IMR-90 (cell line): ENCODE measurements around the gene ADCY5. TPM values are rescaled to one million over a fixed set of nuclear protein-coding genes. Genes with fewer than 3 reads are reported as not detected.

Experiments used
- ATAC-seq: fragments of 200-7000 bp; cut with Tn5 transposase; 2 replicates; pipeline ENCODE4 v1.9.1; 2020; ENCODE audit warnings: low read depth, mild to moderate bottlenecking, moderate library complexity
- BruUV-seq: library from RNA; stranded (reverse); fragments of 400-500 nt; replicated peaks from 2 replicates; lab custom pipeline; 2021; lab: Mats Ljungman, UMichigan
- CTCF ChIA-PET: fragments of 300-600 bp; formaldehyde crosslinking; extraction: SDS; loops from one replicate; lab custom pipeline; 2021; ENCODE audit warnings: antibody characterized with exemption; lab: Yijun Ruan, JAX
- POLR2A ChIA-PET: fragments of 300-600 bp; sonication (Branson Sonifier 250); formaldehyde crosslinking; loops from one replicate; lab custom pipeline; 2022; ENCODE audit warnings: antibody characterized with exemption; ENCODE audit not compliant: unreplicated experiment; lab: Charles Lee
- DNase-seq: peaks from one replicate; pipeline ENCODE4 v3.0.0; 2013
- H2AFZ ChIP-seq: replicated peaks from 2 replicates; pipeline ENCODE3; 2013; ENCODE audit warnings: low read length, mild to moderate bottlenecking; ENCODE audit not compliant: poor library complexity
- H2AK5ac ChIP-seq: 2 replicates; pipeline ENCODE4 v1.6.1; 2013; ENCODE audit warnings: low read depth, low read length, inconsistent platforms
- H2AK9ac ChIP-seq: replicated peaks from 2 replicates; pipeline ENCODE3; 2013; ENCODE audit warnings: mild to moderate bottlenecking, low read depth, low read length, moderate library complexity; ENCODE audit not compliant: poor library complexity
- H2BK120ac ChIP-seq: 2 replicates; pipeline ENCODE4 v1.6.1; 2013; ENCODE audit warnings: low read depth, low read length, inconsistent platforms
- H2BK15ac ChIP-seq: 3 replicates; pipeline ENCODE4 v1.6.1; 2013; ENCODE audit warnings: low read depth, low read length, inconsistent platforms
- H2BK20ac ChIP-seq: 2 replicates; pipeline ENCODE4 v1.6.1; 2013; ENCODE audit warnings: low read depth, mild to moderate bottlenecking, inconsistent platforms, low read length, moderate library complexity
- H2BK5ac ChIP-seq: 2 replicates; pipeline ENCODE4 v1.6.1; 2013; ENCODE audit warnings: mild to moderate bottlenecking, low read depth, low read length, inconsistent platforms; ENCODE audit not compliant: poor library complexity, severe bottlenecking
- H3K14ac ChIP-seq: replicated peaks from 2 replicates; pipeline ENCODE4 v1.6.1; 2013; ENCODE audit warnings: low read depth, low read length, inconsistent platforms
- H3K18ac ChIP-seq: 2 replicates; pipeline ENCODE4 v1.6.1; 2013; ENCODE audit warnings: low read depth, low read length, control low read depth
- H3K23ac ChIP-seq: 2 replicates; pipeline ENCODE4 v1.6.1; 2013; ENCODE audit warnings: low read depth, low read length, inconsistent platforms
- H3K27ac ChIP-seq: 2 replicates; pipeline ENCODE4 v1.5.1; 2013; ENCODE audit warnings: mild to moderate bottlenecking, control low read depth, low read length; ENCODE audit not compliant: insufficient read depth
- H3K27me3 ChIP-seq: 2 replicates; pipeline ENCODE4 v1.6.1; 2013; ENCODE audit warnings: low read length; ENCODE audit not compliant: control insufficient read depth, insufficient read depth
- H3K36me3 ChIP-seq: 2 replicates; pipeline ENCODE4 v1.6.1; 2013; ENCODE audit warnings: low read length, mixed read lengths; ENCODE audit not compliant: control insufficient read depth, insufficient read depth
- H3K4ac ChIP-seq: 2 replicates; pipeline ENCODE4 v1.6.1; 2013; ENCODE audit warnings: low read depth, low read length, inconsistent platforms
- H3K4me1 ChIP-seq: 2 replicates; pipeline ENCODE4 v1.6.1; 2013; ENCODE audit warnings: low read length, mixed read lengths; ENCODE audit not compliant: control insufficient read depth, insufficient read depth
- H3K4me2 ChIP-seq: 2 replicates; pipeline ENCODE4 v1.6.1; 2013; ENCODE audit warnings: low read depth, mild to moderate bottlenecking, control low read depth, low read length, moderate library complexity
- H3K4me3 ChIP-seq: 2 replicates; pipeline ENCODE4 v1.5.1; 2013; ENCODE audit warnings: low read depth, mild to moderate bottlenecking, control low read depth, low read length, moderate library complexity; ENCODE audit not compliant: insufficient read depth
- H3K56ac ChIP-seq: 2 replicates; pipeline ENCODE4 v1.6.1; 2013; ENCODE audit warnings: low read length, inconsistent platforms; ENCODE audit not compliant: insufficient read depth; ENCODE audit errors: extremely low read depth
- H3K79me1 ChIP-seq, 2 experiments: 2 replicates each; pipeline ENCODE4 v1.6.1; 2013; ENCODE audit warnings: low read length in 2 of 2, inconsistent platforms in 1 of 2, low read depth in 1 of 2
- H3K9ac ChIP-seq: 2 replicates; pipeline ENCODE4 v1.6.1; 2013; ENCODE audit warnings: low read depth, low read length, control low read depth
- H3K9me1 ChIP-seq: 2 replicates; pipeline ENCODE4 v1.6.1; 2013; ENCODE audit warnings: low read length, inconsistent platforms; ENCODE audit not compliant: insufficient read depth
- H3K9me3 ChIP-seq: 2 replicates; pipeline ENCODE4 v1.6.1; 2013; ENCODE audit warnings: low read length; ENCODE audit not compliant: control insufficient read depth, insufficient read depth
- H4K20me1 ChIP-seq: 2 replicates; pipeline ENCODE4 v1.6.1; 2013; ENCODE audit warnings: low read length, inconsistent platforms; ENCODE audit not compliant: insufficient read depth
- H4K5ac ChIP-seq: 2 replicates; pipeline ENCODE4 v1.6.1; 2013; ENCODE audit warnings: mild to moderate bottlenecking, low read depth, low read length, control low read depth
- H4K8ac ChIP-seq, 2 experiments: 2 replicates each; pipeline ENCODE4 v1.6.1; 2013; ENCODE audit warnings: low read depth in 2 of 2, low read length in 2 of 2, control low read depth in 1 of 2, inconsistent platforms in 1 of 2
- H4K91ac ChIP-seq: 2 replicates; pipeline ENCODE4 v1.6.1; 2013; ENCODE audit warnings: low read depth, low read length, inconsistent platforms; ENCODE audit not compliant: insufficient read depth
- BHLHE40 ChIP-seq: fragments of 150-350 bp; IDR thresholded peaks from 2 replicates; pipeline ENCODE4 v1.6.1; 2016; ENCODE audit warnings: mild to moderate bottlenecking, low read depth, low read length
- CEBPB ChIP-seq: IDR thresholded peaks from 2 replicates; pipeline ENCODE4 v1.6.1; 2012; ENCODE audit warnings: low read depth, low read length, improper control_type of control experiment
- CHD1 ChIP-seq: IDR thresholded peaks from 2 replicates; pipeline ENCODE4 v1.6.1; 2012; ENCODE audit warnings: low read depth, low read length, improper control_type of control experiment
- ELK1 ChIP-seq: fragments of 150-350 bp; IDR thresholded peaks from 2 replicates; pipeline ENCODE4 v1.6.1; 2016; ENCODE audit warnings: low read depth, mild to moderate bottlenecking, low read length, moderate library complexity, borderline replicate concordance
- FOS ChIP-seq: fragments of 150-350 bp; IDR thresholded peaks from 2 replicates; pipeline ENCODE4 v1.6.1; 2016; ENCODE audit warnings: low read depth, low read length
- MAFK ChIP-seq: IDR thresholded peaks from 2 replicates; pipeline ENCODE4 v1.6.1; 2012; ENCODE audit warnings: low read depth, low read length, improper control_type of control experiment
- MAZ ChIP-seq: IDR thresholded peaks from 2 replicates; pipeline ENCODE4 v1.6.1; 2012; ENCODE audit warnings: low read depth, mild to moderate bottlenecking, low read length, improper control_type of control experiment, moderate library complexity, borderline replicate concordance
- MXI1 ChIP-seq: IDR thresholded peaks from 2 replicates; pipeline ENCODE4 v1.6.1; 2012; ENCODE audit warnings: low read depth, mild to moderate bottlenecking, low read length, moderate library complexity, borderline replicate concordance
- NFE2L2 ChIP-seq: fragments of 150-350 bp; IDR thresholded peaks from 2 replicates; pipeline ENCODE4 v1.6.1; 2016; ENCODE audit warnings: low read depth, mild to moderate bottlenecking, low read length
- POLR2A ChIP-seq: IDR thresholded peaks from 2 replicates; pipeline ENCODE4 v1.6.1; 2012; ENCODE audit warnings: mild to moderate bottlenecking, low read depth, low read length
- RAD21 ChIP-seq: IDR thresholded peaks from 2 replicates; pipeline ENCODE4 v1.6.1; 2012; ENCODE audit warnings: low read length, improper control_type of control experiment
- RCOR1 ChIP-seq: IDR thresholded peaks from 2 replicates; pipeline ENCODE4 v1.6.1; 2012; ENCODE audit warnings: mild to moderate bottlenecking, low read length, improper control_type of control experiment; ENCODE audit not compliant: insufficient replicate concordance
- RFX5 ChIP-seq: IDR thresholded peaks from 2 replicates; pipeline ENCODE4 v1.8.0; 2012; ENCODE audit warnings: low read depth, mild to moderate bottlenecking, low read length, moderate library complexity
- SMC3 ChIP-seq: fragments of 150-350 bp; IDR thresholded peaks from 2 replicates; pipeline ENCODE4 v1.6.1; 2016; ENCODE audit warnings: low read depth, mild to moderate bottlenecking, antibody characterized with exemption, low read length, moderate library complexity
- USF2 ChIP-seq: fragments of 150-350 bp; IDR thresholded peaks from 2 replicates; pipeline ENCODE4 v1.6.1; 2017; ENCODE audit warnings: mild to moderate bottlenecking, antibody characterized with exemption, low read length, low read depth
- WGBS, 2 experiments: methylation state at CpG; one replicate each; pipeline versions ENCODE4 v1.1.5 to v1.1.7; 2013; ENCODE audit warnings: missing lambda C conversion rate in 2 of 2; ENCODE audit not compliant: insufficient read length in 1 of 2; ENCODE audit errors: extremely low coverage in 2 of 2; 5-methylcytosine and 5-hydroxymethylcytosine counted together
- dilution Hi-C: fragments of 300-500 bp; cut with HindIII; formaldehyde crosslinking; loops from one replicate; pipeline ENCODE4 v1.14.3; 2018; ENCODE audit warnings: low sequenced_read_pairs; ENCODE audit not compliant: unreplicated experiment
- in situ Hi-C: fragments of 300-500 bp; cut with MboI; formaldehyde crosslinking; loops from 3 replicates; pipeline ENCODE4 v1.14.3; 2019; ENCODE audit warnings: low sequenced_read_pairs, inconsistent platforms, mixed read lengths
- intact Hi-C: fragments of 100-400 bp; cut with micrococcal nuclease; formaldehyde crosslinking; loops from 2 replicates; pipeline ENCODE4 v1.10.0; 2022
- polyA plus RNA-seq, 3 experiments: library from polyadenylated mRNA; depleted of rRNA; stranded (reverse); fragments of >200 nt; gene quantifications; 2 replicates each; pipeline ENCODE4 v1.2.3, GENCODE V29; 2012; ENCODE audit warnings: low replicate concordance in 1 of 3
- total RNA-seq: library from RNA; depleted of rRNA; stranded (reverse); fragments of >200 nt; gene quantifications from 2 replicates; pipeline ENCODE4 v1.2.3, GENCODE V29; 2012
- TF ChIP-seq, protein P1 (sequence below): conservative IDR thresholded peaks from 2 replicates; pipeline ENCODE4 v1.5.1; 2012; ENCODE audit warnings: mild to moderate bottlenecking, low read depth, low read length, improper control_type of control experiment

ADCY5 gene
- total and polyA plus RNA-seq, 2 of the 4 experiments (the other 2 are of a cell fraction), result 0.14 to 0.18 TPM

- H3K27ac ChIP-seq, result no peak overlapping the region
- H2AFZ ChIP-seq, result no peak overlapping the region
- dilution Hi-C loops, result no loop called here
- H3K23ac ChIP-seq, result no peak overlapping the region
- no peak overlapping the region for H3K4me2 ChIP-seq
- H3K27me3 ChIP-seq, result peaks cover 12% of the 10 kb centered on the region; the same call in 1 of the 2 replicates
- H2BK5ac ChIP-seq, result no peak overlapping the region
- H3K14ac ChIP-seq, result no peak overlapping the region
- H4K91ac ChIP-seq, result no peak overlapping the region
- ChIA-PET CTCF (interaction anchor here (1.0 kb wide), 1 partner anchor 12 kb away, joined by 3 read pairs; no protein-coding TSS in a partner anchor), POLR2A (no interaction called here)
- H3K4ac ChIP-seq, result no peak overlapping the region
- no peak overlapping the region for H3K56ac ChIP-seq
- WGBS, 2 experiments, result 44% methylated on average over 4 of the region's 6 CpGs; no CpG with 5 or more reads in 1 of the 2 experiments
- no peak overlapping the region for H3K4me3 ChIP-seq
- no peaks in the 10 kb centered on the region for H3K9me1 ChIP-seq
- BruUV-seq, result no TSS peak
- no peak overlapping the region for H4K5ac ChIP-seq
- no peak overlapping the region for H2BK120ac ChIP-seq
- no peaks in the 10 kb centered on the region for H3K79me1 ChIP-seq
- H3K9me3 ChIP-seq, result no peaks in the 10 kb centered on the region
- no peak overlapping the region for H4K8ac ChIP-seq
- H2BK20ac ChIP-seq, result no peak overlapping the region
- H3K18ac ChIP-seq, result no peak overlapping the region
- ATAC-seq (no peak), DNase-seq (no peak)
- H3K9ac ChIP-seq, result no peak overlapping the region
- H2AK9ac ChIP-seq, result no peak overlapping the region
- no peak overlapping the region for H2AK5ac ChIP-seq
- H3K36me3 ChIP-seq, result no peaks in the 10 kb centered on the region
- H2BK15ac ChIP-seq, result no peak overlapping the region
- TF ChIP-seq MXI1, result no peak
- no peak for TF ChIP-seq USF2
- TF ChIP-seq RAD21, result no peak
- no peak for TF ChIP-seq ELK1
- no peak for TF ChIP-seq SMC3
- TF ChIP-seq CHD1, result no peak
- no peak for TF ChIP-seq RCOR1
- TF ChIP-seq POLR2A, result no peak
- no peak for TF ChIP-seq MAZ
- no peak for TF ChIP-seq MAFK
- no peak for TF ChIP-seq NFE2L2
- no peak for TF ChIP-seq BHLHE40
- TF ChIP-seq RFX5, result no peak
- no peak for TF ChIP-seq FOS
- no peak for TF ChIP-seq CEBPB
- TF ChIP-seq, protein P1, sequence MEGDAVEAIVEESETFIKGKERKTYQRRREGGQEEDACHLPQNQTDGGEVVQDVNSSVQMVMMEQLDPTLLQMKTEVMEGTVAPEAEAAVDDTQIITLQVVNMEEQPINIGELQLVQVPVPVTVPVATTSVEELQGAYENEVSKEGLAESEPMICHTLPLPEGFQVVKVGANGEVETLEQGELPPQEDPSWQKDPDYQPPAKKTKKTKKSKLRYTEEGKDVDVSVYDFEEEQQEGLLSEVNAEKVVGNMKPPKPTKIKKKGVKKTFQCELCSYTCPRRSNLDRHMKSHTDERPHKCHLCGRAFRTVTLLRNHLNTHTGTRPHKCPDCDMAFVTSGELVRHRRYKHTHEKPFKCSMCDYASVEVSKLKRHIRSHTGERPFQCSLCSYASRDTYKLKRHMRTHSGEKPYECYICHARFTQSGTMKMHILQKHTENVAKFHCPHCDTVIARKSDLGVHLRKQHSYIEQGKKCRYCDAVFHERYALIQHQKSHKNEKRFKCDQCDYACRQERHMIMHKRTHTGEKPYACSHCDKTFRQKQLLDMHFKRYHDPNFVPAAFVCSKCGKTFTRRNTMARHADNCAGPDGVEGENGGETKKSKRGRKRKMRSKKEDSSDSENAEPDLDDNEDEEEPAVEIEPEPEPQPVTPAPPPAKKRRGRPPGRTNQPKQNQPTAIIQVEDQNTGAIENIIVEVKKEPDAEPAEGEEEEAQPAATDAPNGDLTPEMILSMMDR, result no peak
- H4K20me1 ChIP-seq, result no peaks in the 10 kb centered on the region
- no peaks in the 10 kb centered on the region for H3K4me1 ChIP-seq
- in situ Hi-C loops, result no loop called here
- intact Hi-C loops, result no loop called here
These were observed 161.0 kb downstream of the ADCY5 start for GRCh38 chr3:123287962-123288302.
